Measurements from ENCODE around the gene PDZD7. TPM values are rescaled to one million over a fixed set of nuclear protein-coding genes. Genes with fewer than 3 reads are reported as not detected.

PDZD7 gene
- total RNA-seq, 1 experiment from 2014 or later, result 1.8 TPM

GRCh38 chr10:101061624-101062231, 30.8 kb upstream of the PDZD7 start, which contains the start of gene KAZALD1:
TSS of gene KAZALD1 (plus strand) at chr10:101061989. CDS start at chr10:101062593, 604 bp downstream.
- ATAC-seq, result peak; percentile 8
- CTCF ChIA-PET, result interaction anchor here (0.6 to 2.2 kb wide), 7 partner anchors 12 to 775 kb away, joined by 3 to 19 read pairs (median 3); no protein-coding TSS in a partner anchor
- DNase-seq (ENCODE audit: low read depth, low spot score), result no peak
- in situ Hi-C loops (cut with HindIII; ENCODE audit: low pct_unique_long_range_greater_than_20kb, low sequenced_read_pairs) (no loop called here), intact Hi-C loops (cut with micrococcal nuclease; ENCODE audit: unreplicated experiment) (no loop called here)
- BruUV-seq (replicated peaks), result TSS peak; percentile 84
- Histone ChIP-seq H3K27me3 (ENCODE audit: control insufficient read depth, insufficient read depth, low read length) (no peaks in the 10 kb centered on the region), H3K9me3 (ENCODE audit: control insufficient read depth, insufficient read depth, low read depth, low read length) (no peaks in the 10 kb centered on the region), H3K36me3 (ENCODE audit: control insufficient read depth, insufficient read depth, low read length) (peaks cover 6% of the 10 kb centered on the region; the same call in 1 of the 2 replicates), H3K27ac (ENCODE audit: low read length) (peak within 1 kb of the TSS; percentile 99), H3K4me3 (ENCODE audit: low read depth in 2 of 2, low read length in 2 of 2) (peak within 1 kb of the TSS; percentile 76 to 77), H3K4me1 (ENCODE audit: control insufficient read depth, insufficient read depth, low read length) (peaks cover 52% of the 10 kb centered on the region)
- TF ChIP-seq TCF7L2 (IDR thresholded peaks at IDR 0.05; ENCODE audit: low read depth, low read length) (no peak), SIN3A (IDR thresholded peaks at IDR 0.05; ENCODE audit: borderline replicate concordance, insufficient read depth, low read depth, low read length) (no peak), POLR2AphosphoS5 (IDR thresholded peaks at IDR 0.05; ENCODE audit: low read depth, low read length) (no peak; the same call in 1 of the 2 replicates)
- TF ChIP-seq, protein P1, sequence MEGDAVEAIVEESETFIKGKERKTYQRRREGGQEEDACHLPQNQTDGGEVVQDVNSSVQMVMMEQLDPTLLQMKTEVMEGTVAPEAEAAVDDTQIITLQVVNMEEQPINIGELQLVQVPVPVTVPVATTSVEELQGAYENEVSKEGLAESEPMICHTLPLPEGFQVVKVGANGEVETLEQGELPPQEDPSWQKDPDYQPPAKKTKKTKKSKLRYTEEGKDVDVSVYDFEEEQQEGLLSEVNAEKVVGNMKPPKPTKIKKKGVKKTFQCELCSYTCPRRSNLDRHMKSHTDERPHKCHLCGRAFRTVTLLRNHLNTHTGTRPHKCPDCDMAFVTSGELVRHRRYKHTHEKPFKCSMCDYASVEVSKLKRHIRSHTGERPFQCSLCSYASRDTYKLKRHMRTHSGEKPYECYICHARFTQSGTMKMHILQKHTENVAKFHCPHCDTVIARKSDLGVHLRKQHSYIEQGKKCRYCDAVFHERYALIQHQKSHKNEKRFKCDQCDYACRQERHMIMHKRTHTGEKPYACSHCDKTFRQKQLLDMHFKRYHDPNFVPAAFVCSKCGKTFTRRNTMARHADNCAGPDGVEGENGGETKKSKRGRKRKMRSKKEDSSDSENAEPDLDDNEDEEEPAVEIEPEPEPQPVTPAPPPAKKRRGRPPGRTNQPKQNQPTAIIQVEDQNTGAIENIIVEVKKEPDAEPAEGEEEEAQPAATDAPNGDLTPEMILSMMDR (IDR thresholded peaks at IDR 0.05), result no peak
- TF ChIP-seq, protein P2, sequence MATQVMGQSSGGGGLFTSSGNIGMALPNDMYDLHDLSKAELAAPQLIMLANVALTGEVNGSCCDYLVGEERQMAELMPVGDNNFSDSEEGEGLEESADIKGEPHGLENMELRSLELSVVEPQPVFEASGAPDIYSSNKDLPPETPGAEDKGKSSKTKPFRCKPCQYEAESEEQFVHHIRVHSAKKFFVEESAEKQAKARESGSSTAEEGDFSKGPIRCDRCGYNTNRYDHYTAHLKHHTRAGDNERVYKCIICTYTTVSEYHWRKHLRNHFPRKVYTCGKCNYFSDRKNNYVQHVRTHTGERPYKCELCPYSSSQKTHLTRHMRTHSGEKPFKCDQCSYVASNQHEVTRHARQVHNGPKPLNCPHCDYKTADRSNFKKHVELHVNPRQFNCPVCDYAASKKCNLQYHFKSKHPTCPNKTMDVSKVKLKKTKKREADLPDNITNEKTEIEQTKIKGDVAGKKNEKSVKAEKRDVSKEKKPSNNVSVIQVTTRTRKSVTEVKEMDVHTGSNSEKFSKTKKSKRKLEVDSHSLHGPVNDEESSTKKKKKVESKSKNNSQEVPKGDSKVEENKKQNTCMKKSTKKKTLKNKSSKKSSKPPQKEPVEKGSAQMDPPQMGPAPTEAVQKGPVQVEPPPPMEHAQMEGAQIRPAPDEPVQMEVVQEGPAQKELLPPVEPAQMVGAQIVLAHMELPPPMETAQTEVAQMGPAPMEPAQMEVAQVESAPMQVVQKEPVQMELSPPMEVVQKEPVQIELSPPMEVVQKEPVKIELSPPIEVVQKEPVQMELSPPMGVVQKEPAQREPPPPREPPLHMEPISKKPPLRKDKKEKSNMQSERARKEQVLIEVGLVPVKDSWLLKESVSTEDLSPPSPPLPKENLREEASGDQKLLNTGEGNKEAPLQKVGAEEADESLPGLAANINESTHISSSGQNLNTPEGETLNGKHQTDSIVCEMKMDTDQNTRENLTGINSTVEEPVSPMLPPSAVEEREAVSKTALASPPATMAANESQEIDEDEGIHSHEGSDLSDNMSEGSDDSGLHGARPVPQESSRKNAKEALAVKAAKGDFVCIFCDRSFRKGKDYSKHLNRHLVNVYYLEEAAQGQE (IDR thresholded peaks at IDR 0.05; ENCODE audit: insufficient read depth in 1 of 2, low read depth in 2 of 2, low read length in 1 of 2), result no peak
- POLR2A ChIA-PET, result interaction anchor here (0.6 to 1.2 kb wide), 3 partner anchors 10 to 1010 kb away, joined by 4 to 12 read pairs (median 5); no protein-coding TSS in a partner anchor

DNA sequence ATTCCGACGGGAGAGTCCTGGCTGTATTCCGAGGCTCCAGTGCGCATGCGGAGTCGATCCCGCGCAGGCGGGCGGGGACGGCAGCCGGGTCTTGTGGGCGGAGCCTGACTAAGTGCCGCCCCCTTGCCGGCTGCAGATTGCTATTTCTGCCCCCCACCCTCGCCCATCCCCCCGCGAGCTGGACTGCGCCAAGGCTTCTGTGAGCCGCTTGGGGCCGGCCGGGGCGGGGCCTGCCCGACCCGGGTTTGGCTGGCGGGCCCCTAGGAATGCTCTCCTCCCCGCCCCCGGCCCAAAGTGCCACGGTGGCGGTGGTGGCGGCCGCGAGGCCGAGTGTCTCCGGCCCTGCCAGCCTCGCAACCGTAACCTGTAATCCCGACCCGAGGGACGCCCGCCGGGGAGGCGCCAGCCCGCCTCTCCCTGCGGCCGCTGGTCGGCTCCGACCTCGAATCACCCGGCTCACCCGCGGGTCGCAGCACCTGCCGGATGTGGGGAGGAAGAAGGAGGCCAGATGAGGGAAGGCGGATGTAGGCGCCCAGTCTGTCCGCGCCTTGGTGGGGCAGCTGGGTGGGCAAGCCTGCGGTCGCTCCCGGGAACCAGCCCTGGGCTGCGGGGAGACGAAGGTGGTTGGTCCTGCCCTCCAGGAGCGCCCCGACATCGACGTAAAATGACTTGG, 30.2 kb upstream of the PDZD7 start:
- H3K27me3 ChIP-seq (ENCODE audit: control insufficient read depth, insufficient read depth, low read length), result no peaks in the 10 kb centered on the region
- in situ Hi-C loops (cut with HindIII; ENCODE audit: low pct_unique_long_range_greater_than_20kb, low sequenced_read_pairs), result no loop called here
- peak overlapping the region; percentile 99 for H3K27ac ChIP-seq (ENCODE audit: low read length)
- ChIA-PET POLR2A (interaction anchor here (0.7 to 1.2 kb wide), 2 partner anchors 9 to 64 kb away, joined by 4 to 5 read pairs; no protein-coding TSS in a partner anchor), CTCF (interaction anchor here (0.6 to 2.2 kb wide), 8 partner anchors 10 to 775 kb away, joined by 3 to 19 read pairs (median 6); no protein-coding TSS in a partner anchor)
- H3K9me3 ChIP-seq (ENCODE audit: control insufficient read depth, insufficient read depth, low read depth, low read length), result no peaks in the 10 kb centered on the region
- ATAC-seq (peak; percentile 85), DNase-seq (ENCODE audit: low read depth, low spot score) (no peak)
- H3K4me3 ChIP-seq (ENCODE audit: low read depth in 2 of 2, low read length in 2 of 2), result peak overlapping the region; percentile 76 to 77
- BruUV-seq (replicated peaks), result no TSS peak
- intact Hi-C loops (cut with micrococcal nuclease; ENCODE audit: unreplicated experiment), result no loop called here
- TF ChIP-seq SIN3A (IDR thresholded peaks at IDR 0.05; ENCODE audit: borderline replicate concordance, insufficient read depth, low read depth, low read length) (no peak), TCF7L2 (IDR thresholded peaks at IDR 0.05; ENCODE audit: low read depth, low read length) (peak; percentile 53), POLR2AphosphoS5 (IDR thresholded peaks at IDR 0.05; ENCODE audit: low read depth, low read length) (peak; percentile 8; the same call in 1 of the 2 replicates)
- TF ChIP-seq, protein P2 (IDR thresholded peaks at IDR 0.05; ENCODE audit: insufficient read depth in 1 of 2, low read depth in 2 of 2, low read length in 1 of 2), result no peak
- TF ChIP-seq, protein P1 (IDR thresholded peaks at IDR 0.05), result no peak
- H3K4me1 ChIP-seq (ENCODE audit: control insufficient read depth, insufficient read depth, low read length), result peaks cover 52% of the 10 kb centered on the region
- H3K36me3 ChIP-seq (ENCODE audit: control insufficient read depth, insufficient read depth, low read length), result peaks cover 6% of the 10 kb centered on the region; the same call in 1 of the 2 replicates
